LNCAP (cell line): Measurements from ENCODE around the gene TTC39C.

Source experiments
- CTCF ChIP-seq: fragments of 450-650 bp; IDR thresholded peaks from 2 replicates; pipeline ENCODE4 v1.5.1; 2017; ENCODE audit warnings: mild to moderate bottlenecking

The TTC39C gene

GRCh38 chr18:24041691-24042090, 27.1 kb downstream of the TTC39C start:
- no peak for TF ChIP-seq CTCF

GRCh38 chr18:24043403-24043802, 28.8 kb downstream of the TTC39C start:
- TF ChIP-seq CTCF = no peak

GRCh38 chr18:24048261-24048660, 33.7 kb downstream of the TTC39C start:
- TF ChIP-seq CTCF = no peak

- no peak for TF ChIP-seq CTCF
Observed at GRCh38 chr18:24049142-24049541, 34.6 kb downstream of the TTC39C start.

- no peak for TF ChIP-seq CTCF
Observed at GRCh38 chr18:24051031-24051947, 36.7 kb downstream of the TTC39C start.

GRCh38 chr18:24052053-24052452, 37.5 kb downstream of the TTC39C start:
- no peak for TF ChIP-seq CTCF

- no peak for TF ChIP-seq CTCF
Observed at GRCh38 chr18:24053211-24053610, 38.7 kb downstream of the TTC39C start.

- no peak for TF ChIP-seq CTCF
Observed at GRCh38 chr18:24054130-24054529, 39.6 kb downstream of the TTC39C start.
